ENCODE results near the gene THOC6.

The THOC6 gene
- total RNA-seq: 18.1 to 45.1 (median 25.4) reads per million in 4 experiments

DNA sequence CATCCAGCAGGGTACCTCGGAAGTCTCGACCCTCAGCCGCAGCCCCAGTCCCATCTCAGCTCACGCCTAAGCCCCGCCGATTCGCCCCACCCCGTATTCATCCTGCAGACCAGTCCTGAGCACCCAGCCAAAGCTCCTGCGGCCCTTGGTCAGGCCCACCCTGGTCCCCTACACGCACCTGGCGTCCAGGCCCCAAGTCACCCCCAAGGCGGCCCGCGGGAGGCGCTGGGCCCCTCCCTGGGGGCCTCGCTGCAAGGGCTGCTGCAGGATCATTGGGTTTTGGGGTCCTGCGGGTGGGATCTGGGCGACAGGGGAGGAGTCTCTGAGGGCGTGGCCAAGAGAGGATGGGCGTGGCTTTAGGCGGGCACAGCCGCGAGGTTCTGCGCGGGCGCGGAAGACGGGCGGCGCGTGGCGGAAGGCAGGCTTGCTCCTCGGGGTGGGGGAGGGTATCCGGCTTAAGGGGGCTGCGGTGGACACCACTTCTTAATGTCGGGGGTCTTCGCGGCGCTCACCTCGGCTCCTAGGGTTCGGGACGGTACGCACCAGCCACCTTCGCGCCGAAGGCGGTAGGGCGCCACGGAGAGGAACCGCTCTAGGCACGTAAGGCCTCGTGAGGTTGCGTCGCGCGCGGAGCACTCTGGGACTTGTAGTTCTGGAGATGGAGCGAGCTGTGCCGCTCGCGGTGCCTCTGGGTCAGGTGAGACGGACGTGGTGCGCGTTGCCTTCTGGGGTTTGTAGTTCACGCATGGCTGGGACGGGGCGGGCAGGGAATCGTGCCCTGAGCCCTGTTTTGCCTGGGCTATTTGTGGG is at the start of gene THOC6, which contains the start of gene HCFC1R1:
Gene THOC6 (plus strand): TSS at position 367 of the 810 bp plus-strand sequence. CDS start 292 bp downstream, at position 659.
Gene HCFC1R1 (minus strand): TSS at position 274 of the 810 bp plus-strand sequence. CDS start 1 bp downstream, at position 273.
- peak; percentile 89 for DNase-seq

DNA sequence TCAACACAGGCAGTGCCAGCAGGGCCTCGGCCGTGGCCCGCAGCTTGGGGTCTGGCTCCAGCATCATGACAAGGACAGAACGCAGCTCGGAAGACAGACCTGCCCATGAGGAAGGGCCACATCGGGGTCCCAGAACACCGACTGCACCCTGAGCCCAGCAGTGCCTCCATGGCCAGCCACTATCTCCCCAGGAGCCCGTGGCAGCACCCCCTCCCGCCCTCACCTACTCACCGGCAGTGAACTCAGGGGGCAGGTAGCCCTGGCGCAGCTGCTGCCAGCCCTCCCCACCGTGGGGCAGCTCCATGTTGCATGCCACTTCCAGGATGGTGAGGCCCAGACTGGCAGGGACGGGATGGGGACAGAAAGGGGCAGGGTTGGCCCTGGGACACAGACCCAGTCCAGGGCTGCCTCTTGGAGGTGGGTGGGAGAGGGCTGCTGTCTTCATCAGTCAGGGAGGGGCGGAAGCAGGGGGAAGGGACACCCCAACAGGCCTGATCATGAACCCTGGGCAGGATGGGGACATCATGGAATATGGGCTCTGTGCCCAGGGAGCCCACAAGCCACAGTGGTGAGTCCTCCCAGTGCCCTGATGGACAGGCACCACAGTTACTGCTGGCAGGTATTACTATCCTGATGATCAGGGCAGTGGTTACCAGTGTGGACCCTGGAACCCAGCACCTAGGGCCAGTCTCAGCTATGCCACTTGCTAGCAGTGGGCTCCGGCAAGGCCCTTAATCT is 49.3 kb upstream of the THOC6 start:
- no peak for DNase-seq

DNA sequence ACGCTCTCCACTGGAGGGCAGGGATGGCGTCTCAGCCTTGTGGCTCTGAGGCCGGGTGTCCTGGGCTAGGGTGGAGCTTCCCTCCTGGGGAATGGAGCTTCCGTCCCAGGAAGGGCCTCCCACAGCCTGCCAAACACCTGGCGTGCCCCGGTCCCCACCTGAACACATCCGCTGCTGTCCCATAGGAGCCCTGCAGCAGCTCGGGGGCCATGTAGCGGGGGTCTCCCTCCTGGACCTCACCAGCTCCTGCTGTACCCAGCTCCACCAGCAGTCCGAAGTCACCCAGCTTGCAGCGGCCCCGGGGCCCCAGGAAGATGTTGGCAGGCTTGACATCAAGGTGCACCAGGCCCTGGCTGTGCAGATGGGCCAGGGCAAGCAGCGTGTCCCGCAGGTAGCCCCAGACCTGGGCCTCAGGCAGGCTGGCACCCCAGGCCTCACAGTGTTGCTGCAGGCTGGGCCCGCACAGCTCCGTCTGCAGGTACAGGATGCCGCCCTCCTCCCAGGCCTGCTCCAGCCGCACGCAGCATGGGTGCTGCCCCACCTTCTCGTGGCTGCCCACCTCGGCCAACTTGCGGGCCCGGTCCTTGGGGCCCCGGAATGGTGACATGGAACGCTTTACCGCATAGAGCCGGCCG is 48.6 kb upstream of the THOC6 start:
- no peak for DNase-seq

DNA sequence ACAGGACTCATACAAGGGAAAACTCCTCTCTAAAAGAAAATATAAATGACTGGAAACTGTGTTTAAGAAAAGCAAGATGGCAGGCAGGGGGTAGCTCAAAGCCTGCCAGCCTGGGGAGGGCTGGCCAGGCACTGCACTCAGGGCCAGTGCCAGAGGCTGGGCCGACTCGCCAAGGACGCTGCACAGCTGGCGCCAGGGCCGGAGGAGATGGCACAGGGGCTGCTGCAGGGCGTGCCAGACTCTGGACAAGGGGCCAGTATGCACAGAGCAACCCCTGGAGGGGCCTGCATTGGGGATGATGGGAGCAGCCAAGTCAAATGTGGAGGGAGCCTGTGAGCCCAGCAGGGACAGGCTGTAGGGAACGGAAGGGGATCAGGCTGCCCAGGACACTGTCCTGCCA is 47.6 kb upstream of the THOC6 start:
- no peak for DNase-seq

DNA sequence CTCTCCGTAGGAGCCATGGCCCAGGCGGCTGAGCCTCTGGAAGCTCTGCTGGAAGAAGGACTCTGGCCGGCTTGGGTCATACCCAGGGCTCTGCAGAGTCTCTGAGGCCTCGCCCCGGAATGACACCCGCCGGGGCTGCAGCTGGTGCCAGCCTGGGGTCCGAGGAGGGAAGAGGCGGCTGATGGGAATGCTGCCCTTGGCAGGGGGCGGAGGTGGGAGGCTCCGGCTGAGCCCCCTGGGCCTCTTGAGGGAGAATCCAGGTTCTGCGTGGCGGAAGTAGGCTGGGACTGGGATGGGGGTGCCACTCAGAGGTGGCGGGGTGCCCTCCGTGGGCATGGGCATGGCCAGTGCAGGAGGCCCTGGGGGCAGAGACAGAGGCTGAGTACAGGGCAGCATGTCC is 47.2 kb upstream of the THOC6 start:
- DNase-seq: no peak

DNA sequence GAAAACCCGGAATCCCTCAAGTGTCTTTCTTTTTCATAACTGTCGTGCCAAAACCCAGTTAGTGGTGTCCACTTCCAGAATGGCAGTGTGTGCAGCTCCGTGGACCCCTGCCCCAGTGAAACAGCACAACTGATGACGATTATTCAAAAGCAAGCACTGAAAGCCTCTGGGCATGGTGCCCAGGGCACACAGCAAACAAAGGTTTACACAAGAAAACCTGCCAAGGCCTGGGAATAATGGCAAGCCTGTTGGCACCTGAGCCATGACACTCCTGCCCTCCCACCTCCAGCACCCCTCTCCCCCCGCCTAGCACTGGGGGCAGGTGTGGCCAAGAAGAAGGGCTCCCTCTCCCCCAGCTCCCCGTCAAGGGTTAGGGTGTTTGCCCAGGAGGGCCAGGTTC is 46.4 kb upstream of the THOC6 start:
- DNase-seq: no peak

DNA sequence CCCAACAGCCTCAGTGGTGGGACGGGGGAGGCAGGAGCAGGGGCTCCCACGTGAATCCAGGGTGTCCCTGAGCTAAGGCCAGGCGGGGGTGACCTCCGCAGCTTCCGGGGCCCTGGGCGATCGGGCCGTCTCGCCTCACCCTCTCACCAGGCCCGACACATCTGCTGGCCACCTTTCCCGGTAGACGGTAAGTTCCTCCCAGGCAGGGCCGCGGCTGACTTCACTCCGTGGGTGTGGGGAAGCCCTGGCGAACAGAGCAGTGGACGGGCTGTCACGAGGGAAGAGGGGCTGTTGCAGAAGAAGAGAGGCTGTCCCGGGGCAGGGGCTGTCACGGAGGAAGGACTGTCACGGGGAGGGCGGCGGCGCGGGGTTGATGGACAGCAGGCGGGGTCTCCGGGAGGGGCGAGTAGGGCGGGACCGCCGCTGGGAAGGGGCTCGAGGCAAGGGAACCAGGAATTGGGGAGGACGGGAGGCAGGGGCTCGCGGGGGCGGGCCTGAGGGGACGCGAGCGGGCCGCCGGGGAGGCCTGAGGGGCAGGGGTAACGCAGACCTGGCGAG is 44.1 kb upstream of the THOC6 start:
- no peak for DNase-seq

DNA sequence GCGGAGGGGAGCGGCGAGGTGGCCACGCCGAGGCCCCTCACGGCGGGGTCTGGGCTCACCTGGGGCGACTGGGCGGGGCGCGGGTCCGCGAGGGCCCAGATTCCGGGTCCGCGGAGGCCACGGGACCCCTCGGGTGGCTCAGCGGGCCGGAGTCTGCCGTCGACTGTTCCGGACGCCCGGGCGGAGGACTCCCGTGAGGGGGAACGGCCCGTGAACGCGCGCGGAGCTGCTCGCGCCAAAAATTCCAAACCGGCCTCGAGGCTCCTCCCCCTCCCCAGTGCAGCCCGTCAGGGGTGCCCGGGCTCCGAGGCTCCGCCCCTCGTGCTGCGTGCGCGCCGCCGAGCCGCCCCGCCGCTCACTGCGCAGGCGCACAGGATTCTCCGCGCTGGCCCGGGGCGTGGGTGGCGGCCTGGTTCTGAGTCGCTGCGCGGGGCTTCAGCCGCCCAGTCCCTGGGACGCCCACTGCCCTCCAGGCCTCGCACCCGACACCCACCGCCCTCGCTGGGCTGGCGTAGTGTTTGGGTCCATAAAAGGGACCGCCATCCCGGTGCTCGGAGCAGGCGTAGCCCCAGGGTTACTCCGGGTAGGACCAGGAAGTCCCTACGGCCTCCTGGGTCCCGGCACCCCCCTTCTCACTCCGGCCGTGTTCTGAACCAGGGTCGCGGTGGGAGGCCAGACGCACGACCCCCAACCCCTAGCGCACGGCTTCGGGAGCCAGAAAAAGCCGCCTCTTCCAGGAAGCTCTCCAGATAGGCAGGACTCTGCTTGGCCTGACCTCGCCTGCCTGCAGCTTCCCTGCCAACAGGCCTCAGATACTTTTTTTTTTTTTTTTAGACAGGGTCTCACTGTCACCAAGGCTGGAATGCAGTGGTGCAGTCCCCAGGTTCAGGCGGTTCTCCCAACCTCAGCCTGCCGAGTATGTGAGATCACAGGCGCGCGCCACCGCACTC is 43.3 kb upstream of the THOC6 start, which contains the start of gene PKMYT1:
Gene PKMYT1 (minus strand): TSS at position 220 of the 950 bp plus-strand sequence. CDS start 789 bp downstream, outside the sequence.
- DNase-seq: peak; percentile 90

DNA sequence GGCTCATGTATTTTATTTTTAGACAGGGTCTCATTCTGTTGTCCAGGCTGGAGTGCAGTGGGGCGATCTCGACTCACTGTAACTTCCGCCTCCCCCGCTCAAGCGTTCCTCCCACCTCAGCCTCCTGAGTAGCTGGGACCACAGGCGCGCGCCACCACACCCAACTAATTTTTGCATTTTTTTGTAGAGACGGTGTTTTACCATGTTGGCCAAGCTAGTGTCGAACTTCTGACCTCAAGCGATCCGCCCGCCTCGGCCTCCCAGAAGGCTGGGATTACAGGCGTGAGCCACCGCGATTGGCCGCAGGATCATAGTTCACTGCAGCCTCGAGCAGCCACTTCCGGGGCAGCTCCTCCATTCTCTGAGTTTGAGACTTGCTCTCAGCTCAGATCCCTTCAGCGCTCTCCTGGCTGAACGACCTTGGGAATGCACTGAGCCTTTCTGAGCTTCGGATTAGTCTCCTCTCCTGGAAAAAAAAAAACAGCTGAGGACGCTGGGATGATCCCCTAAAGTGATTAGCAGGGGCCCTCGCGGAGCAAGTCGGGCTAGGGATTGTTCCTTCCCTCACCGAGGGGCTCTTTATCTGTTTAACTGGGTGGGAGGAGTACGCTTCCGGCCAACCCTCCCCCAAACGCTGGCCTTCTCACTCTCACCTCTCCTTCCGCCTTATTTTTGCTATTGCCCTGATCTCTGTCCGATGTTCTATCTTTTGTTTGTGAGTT is 42.5 kb upstream of the THOC6 start:
- DNase-seq: no peak

DNA sequence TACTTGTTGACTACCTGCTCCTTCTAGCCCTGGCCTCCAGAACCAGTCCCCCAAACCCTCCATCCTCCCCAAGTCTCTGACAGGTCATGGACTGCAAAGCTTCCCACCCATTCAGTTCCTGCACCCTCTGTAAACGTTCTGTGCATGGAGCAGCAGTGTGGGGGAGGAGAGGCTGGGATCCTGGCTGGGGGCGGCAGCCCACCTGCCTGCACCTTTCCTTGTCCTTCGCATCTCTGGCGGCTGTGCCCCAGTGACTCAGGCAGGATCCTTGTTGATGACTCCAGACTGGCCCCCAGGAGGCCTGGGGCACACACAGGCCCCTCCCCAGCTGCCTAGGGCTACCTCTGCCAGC is 42.0 kb upstream of the THOC6 start:
- DNase-seq: no peak

DNA sequence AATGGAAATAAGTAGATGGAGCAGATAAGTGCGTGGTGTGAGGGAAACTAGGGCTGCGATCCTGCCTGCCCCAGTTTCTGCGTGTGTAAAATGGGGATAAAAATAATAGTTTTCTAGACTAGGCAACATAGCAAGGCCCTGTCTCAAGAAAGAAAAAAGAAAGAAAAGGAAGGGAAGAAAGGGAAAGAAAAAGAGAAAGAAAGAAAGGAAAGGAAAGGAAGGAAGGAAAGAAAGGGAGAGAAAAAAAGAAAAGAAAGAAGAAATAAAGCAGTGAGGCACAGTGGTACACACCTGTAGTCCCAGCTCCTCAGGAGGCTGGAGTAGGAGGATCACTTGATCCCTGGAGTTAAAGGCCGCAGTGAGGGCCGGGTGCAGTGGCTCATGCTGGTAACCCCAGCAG is 41.4 kb upstream of the THOC6 start:
- no peak for DNase-seq

DNA sequence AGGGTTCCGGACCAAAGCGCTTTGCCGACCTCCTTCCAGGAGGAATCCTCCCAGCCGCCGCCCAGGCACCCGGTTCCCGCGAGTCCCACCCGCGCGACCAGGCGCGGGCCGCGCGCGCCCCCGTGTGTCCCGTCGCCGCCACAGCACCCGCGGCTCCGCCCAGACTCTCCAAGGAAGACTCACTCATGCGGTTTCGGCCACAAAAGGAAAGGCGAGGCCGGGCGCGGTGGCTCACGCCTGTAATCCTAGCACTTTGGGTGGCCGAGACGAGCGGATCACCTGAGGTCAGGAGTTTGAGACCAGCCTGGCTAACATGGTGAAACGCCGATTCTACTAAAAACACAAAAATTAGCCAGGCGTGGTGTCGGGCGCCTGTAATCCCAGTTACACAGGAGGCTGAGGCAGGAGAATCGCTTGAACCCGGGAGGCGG is 40.1 kb upstream of the THOC6 start:
- peak; percentile 54 for DNase-seq

DNA sequence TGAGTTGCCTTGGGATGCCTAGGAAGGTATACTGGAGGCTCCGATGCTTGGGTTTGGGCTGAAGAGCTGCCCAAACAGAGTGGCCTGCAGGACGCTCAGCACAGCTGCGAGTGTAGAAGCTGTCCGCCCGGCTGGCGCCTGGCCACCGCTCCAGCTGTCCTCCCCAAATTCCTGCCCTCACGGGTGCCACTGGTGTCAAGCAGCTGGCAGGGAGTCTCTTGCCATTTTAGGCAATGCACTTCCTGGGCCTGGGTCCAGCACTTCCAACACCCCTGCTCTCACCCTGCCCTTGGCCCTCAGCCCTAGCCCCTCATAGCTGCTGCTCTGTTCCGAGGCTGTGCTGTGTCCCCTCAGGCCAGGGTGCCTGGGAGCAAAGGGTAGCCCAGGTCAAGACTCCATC is 38.4 kb upstream of the THOC6 start:
- DNase-seq: no peak

DNA sequence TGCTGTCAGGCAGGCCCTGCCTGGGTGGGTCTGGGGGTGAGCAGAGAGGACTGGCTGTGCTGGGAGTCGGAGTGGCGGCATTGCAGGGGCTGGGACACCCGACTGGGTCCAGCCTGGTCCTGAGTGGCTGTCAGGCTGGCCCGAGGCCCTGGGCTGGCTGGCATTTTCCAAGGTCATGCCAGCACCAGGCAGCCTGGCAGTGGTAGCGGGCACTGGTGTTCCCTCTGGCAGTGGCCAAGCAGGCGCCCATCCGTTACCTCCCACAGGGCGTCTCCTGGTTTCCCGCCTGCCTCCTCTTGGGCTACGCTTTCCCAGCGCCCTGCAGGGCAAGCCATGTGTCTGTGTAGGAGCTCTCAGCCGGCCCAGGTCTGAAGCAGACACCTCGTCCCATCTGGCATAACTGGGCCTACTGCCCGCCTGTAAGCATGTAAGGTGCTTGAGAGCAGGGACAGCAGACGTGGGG is 37.9 kb upstream of the THOC6 start:
- no peak for DNase-seq

DNA sequence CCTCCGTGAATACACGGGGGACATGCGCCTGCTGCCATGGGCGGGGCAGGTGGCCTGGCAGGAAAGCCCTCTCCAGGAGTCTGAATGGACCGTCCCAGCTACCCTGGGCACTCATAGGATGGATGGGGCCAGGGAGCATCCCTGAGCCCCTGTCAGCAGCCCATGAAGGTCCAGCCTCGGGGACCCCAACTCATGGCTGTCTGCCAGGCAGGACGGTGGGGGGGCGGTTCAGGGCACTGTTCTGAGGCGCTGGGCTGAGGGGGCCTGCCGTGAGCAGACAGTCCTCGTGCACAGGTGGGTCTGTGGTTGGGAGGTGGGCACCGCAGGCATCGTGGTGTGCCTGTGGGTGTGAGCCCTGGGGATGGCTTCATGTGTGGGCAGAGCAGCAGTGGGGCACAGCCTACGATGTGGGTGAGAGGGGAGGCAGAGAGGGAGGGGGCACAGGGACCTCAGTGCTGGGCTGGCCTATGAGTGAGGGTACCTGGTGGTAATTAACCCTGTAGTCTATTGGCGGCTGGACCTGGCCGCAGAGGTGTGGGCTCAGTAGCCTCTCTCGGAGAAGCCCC is 37.1 kb upstream of the THOC6 start:
- no peak for DNase-seq

DNA sequence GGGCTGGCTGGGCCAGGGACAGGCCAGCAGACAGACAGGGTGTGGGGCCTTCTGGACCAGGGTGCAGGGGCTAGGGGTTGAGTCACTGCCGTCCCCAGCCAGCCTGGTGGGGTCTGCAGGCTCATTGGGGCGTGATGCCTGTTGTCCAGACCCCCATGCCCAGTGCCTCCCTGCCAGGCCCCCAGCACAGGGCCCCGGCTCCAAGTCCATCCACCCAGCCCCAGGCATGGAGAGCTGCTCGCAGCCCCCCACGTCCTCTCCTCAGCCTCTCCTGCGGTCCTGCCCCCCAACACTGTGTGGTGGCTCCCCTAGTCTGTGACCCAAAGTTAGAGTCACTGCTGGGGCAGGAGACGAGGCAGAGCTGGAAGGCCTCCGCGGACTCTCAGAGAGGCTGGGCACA is 36.5 kb upstream of the THOC6 start:
- no peak for DNase-seq

DNA sequence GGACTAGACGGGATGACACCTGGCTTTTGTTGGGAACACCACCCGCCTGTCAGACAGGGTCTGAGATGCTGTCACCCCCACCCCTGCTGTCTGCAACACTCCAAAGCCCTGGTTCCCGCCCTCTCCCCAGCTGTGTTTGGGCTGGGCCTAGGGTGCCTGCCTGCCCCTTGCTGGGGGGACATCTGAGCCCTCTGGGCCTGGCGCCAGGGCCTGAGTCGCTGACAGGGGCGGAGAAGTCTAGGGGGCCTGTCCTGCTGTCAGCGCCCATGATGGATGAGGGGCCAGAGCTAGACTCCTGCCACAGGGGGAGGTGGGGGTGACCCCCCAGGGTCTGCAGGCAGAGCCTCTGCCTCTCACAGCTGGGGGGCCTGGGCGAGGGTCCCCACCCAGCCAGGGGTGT is 36.0 kb upstream of the THOC6 start:
- no peak for DNase-seq

DNA sequence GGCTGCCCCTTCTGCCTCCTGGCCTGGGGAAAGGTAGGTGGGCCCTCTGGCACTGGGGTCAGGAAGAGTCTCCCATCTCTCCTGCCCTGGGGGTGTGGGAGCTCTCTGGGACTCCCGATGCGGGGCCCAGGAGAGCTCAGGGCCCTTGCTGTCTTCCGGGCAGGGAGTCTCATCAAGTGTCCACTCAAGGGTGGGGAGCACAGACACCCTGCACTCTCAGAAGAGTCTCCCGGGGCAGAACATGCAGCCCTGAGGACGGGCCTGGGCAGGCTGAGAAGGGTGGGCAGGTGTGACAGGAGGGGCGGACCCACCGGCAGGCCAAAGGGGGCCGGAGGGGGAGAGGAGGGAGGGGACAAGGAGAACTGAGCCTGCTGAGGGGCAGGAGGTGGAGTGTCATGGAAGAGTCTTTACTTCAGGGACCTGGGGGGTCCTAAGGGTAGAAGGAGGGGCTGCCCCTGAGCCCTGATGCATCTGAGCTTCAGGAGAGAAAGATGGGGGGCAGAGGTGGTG is 35.2 kb upstream of the THOC6 start:
- no peak for DNase-seq

DNA sequence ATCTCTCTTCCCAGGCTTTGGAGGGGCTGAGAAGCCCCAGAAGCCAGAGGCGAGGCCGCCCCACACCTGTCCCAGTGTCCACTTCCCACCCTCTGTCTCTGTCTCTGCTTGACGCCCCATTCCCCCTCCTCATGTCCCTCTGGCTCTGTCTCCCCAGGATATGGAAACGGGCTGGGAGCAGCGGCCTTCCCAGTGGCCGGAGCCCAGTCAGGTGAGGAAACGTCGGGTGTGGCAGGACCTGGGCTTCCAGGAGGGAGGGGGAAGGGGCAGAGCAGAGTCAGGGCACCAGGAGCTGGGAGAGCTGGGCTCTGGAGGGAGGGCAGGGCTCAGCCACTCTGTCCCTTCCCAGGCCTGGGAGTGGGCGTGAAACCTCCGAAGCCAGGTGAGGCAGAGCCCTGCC is 32.9 kb upstream of the THOC6 start:
- no peak for DNase-seq

DNA sequence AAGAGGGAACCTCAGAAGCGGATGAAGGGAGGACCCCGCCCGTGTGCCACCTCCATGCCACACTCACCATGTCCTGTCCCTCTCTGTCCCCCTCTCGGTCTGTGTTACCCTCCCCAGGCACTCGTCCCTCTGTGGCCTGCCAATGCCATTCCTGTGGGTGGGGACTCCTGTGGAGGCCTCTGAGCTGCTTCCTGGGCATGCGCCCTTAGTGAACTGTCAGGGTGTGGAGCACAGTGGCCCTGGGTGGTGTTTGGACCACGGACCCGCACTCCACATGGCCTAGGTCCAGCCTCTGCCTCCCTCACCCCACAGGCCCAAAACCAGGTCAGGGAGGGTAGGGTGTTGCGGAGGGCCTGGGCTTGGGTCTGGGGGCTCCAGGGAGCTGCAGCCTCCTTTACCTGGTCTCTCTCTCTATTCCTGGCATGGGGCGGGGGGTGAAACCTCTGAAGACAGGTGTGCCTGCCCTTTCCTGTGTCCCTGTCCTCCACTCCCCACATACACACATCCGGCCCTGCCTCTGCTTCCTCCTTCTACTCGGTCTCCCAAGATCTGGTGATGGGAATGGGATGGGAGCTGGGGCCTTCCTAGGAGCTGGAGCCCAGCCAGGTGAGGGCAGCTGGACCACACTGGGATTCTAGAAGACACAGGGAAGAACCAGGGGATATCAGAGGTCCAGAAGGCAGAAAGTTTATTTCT is 32.1 kb upstream of the THOC6 start:
- no peak for DNase-seq

Data from effector CD8-positive, alpha-beta T cell (primary cell).